ENCODE measurements around the gene FBXL7. TPM values are rescaled to one million over a fixed set of nuclear protein-coding genes. Genes with fewer than 3 reads are reported as not detected.

Gene FBXL7
- total and polyA plus RNA-seq, 2 of the 8 experiments (the other 6 are each of a cell fraction or from before 2014, with no cell fraction given), result 17.7 to 17.8 TPM

DNA sequence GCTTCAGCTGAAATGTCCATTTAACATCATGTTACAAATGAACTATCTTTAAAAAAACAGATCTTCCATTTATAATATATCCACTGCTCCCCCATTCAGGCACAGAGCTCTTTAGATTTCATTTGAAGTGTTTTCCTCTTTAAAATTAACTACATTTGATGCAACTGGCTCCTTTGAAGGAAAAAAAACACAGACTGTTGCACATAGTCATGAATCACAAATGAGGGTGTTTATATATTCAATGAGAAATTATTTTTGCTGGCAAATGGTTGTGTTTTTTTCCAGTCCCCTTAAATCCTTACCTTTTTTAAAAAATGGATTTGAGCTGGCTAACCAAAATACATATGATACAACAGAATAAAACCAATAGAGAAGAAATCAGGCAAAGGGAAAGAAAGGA, 240.4 kb downstream of the FBXL7 start:
- H3K36me3 ChIP-seq (ENCODE audit: control insufficient read depth in 2 of 4, insufficient read depth in 4 of 4, low read length in 3 of 4), result peaks cover 0 to 8% (median 0%) of the 10 kb centered on the region in 4 experiments; a peak in 3 of 8 replicates
- H3K9me3 ChIP-seq (ENCODE audit: insufficient read depth in 2 of 2, low read depth in 1 of 2, low read length in 1 of 2), result peaks cover 13 to 16% of the 10 kb centered on the region in 2 experiments
- H3K4ac ChIP-seq (replicated peaks; ENCODE audit: insufficient read length, low read depth, low read length), result no peak overlapping the region
- no peaks in the 10 kb centered on the region for H4K20me1 ChIP-seq (replicated peaks in 1 of 2; ENCODE audit: control insufficient read depth in 1 of 2, insufficient read depth in 2 of 2, low read length in 2 of 2)
- H3K4me2 ChIP-seq (ENCODE audit: insufficient read depth in 1 of 2, low read depth in 2 of 2, low read length in 2 of 2), result no peak overlapping the region
- H3K79me2 ChIP-seq (ENCODE audit: control insufficient read depth in 1 of 2, insufficient read depth in 2 of 2, low read length in 2 of 2), result no peaks in the 10 kb centered on the region
- no peak overlapping the region for H4K5ac ChIP-seq (ENCODE audit: insufficient read length, low read depth, low read length)
- TF ChIP-seq, protein P1, sequence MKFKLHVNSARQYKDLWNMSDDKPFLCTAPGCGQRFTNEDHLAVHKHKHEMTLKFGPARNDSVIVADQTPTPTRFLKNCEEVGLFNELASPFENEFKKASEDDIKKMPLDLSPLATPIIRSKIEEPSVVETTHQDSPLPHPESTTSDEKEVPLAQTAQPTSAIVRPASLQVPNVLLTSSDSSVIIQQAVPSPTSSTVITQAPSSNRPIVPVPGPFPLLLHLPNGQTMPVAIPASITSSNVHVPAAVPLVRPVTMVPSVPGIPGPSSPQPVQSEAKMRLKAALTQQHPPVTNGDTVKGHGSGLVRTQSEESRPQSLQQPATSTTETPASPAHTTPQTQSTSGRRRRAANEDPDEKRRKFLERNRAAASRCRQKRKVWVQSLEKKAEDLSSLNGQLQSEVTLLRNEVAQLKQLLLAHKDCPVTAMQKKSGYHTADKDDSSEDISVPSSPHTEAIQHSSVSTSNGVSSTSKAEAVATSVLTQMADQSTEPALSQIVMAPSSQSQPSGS (IDR thresholded peaks at IDR 0.05; ENCODE audit: low read length), result no peak
- TF ChIP-seq SIRT6 (IDR thresholded peaks at IDR 0.05; ENCODE audit: low read length) (no peak), KDM4A (IDR thresholded peaks at IDR 0.05; ENCODE audit: low read depth, low read length, severe bottlenecking) (no peak), RBBP5 (IDR thresholded peaks at IDR 0.05; ENCODE audit: borderline replicate concordance, low read depth, low read length) (no peak), BRCA1 (IDR thresholded peaks at IDR 0.05; ENCODE audit: low read depth, low read length) (no peak), GABPA (IDR thresholded peaks at IDR 0.05; ENCODE audit: borderline replicate concordance, insufficient read depth, low read length) (no peak), SP4 (IDR thresholded peaks at IDR 0.05; ENCODE audit: low read length) (no peak), NANOG (IDR thresholded peaks at IDR 0.05; ENCODE audit: insufficient read depth, low read depth, low read length, poor library complexity, severe bottlenecking) (no peak), GTF2F1 (IDR thresholded peaks at IDR 0.05; ENCODE audit: borderline replicate concordance, low read depth, low read length) (no peak), FOSL1 (IDR thresholded peaks at IDR 0.05; ENCODE audit: insufficient read depth, low read depth, low read length) (no peak)
- POLR2A ChIA-PET (ENCODE audit: partially characterized antibody), result no interaction called here
- H3K9ac ChIP-seq (replicated peaks in 1 of 4; ENCODE audit: extremely low read depth in 1 of 4, low read depth in 3 of 4, low read length in 3 of 4), result no peak overlapping the region
- no peak overlapping the region for H2AK5ac ChIP-seq (ENCODE audit: low read depth, low read length)
- no peak overlapping the region for H2BK15ac ChIP-seq (ENCODE audit: low read length)
- no peaks in the 10 kb centered on the region for H3K27me3 ChIP-seq (replicated peaks in 1 of 4; ENCODE audit: control insufficient read depth in 3 of 4, extremely low read depth in 1 of 4, insufficient read depth in 3 of 4, low read length in 3 of 4)
- H3K27ac ChIP-seq (ENCODE audit: low read depth, low read length), result no peak overlapping the region
- 0 out of 2 replicates have a peak, but pooled peaks cover 2% of the 10 kb centered on the region for H3K79me1 ChIP-seq (ENCODE audit: low read depth, low read length)
- H3K56ac ChIP-seq (replicated peaks; ENCODE audit: insufficient read length, low read depth, low read length), result no peak overlapping the region
- no peak overlapping the region for H4K91ac ChIP-seq (replicated peaks; ENCODE audit: insufficient read length, low read length)
- H3K23me2 ChIP-seq (ENCODE audit: low read depth, low read length), result no peaks in the 10 kb centered on the region
- H3K23ac ChIP-seq (ENCODE audit: insufficient read length), result no peak overlapping the region
- no peak overlapping the region for H2BK20ac ChIP-seq (ENCODE audit: low read length)
- H2BK120ac ChIP-seq (replicated peaks; ENCODE audit: low read depth, low read length), result no peak overlapping the region
- no peak overlapping the region for H3K18ac ChIP-seq (ENCODE audit: extremely low read depth, low read length)
- DNase-seq (ENCODE audit: low read depth in 1 of 2, low spot score in 2 of 2), result no peak
- no peak overlapping the region for H3K4me3 ChIP-seq (ENCODE audit: extremely low read depth in 1 of 4, insufficient read depth in 2 of 4, low read depth in 3 of 4, low read length in 4 of 4)
- no peak overlapping the region for H3K14ac ChIP-seq (ENCODE audit: insufficient read length)
- CTCF ChIA-PET (ENCODE audit: partially characterized antibody), result interaction anchor here (1.3 kb wide), 1 partner anchor 57 kb away, joined by 3 read pairs; no protein-coding TSS in a partner anchor
- H2AFZ ChIP-seq (ENCODE audit: low read length), result no peak overlapping the region
- no peak overlapping the region for H2BK12ac ChIP-seq (ENCODE audit: low read depth, low read length)
- H3K4me1 ChIP-seq (replicated peaks in 1 of 4; ENCODE audit: control insufficient read depth in 3 of 4, insufficient read depth in 4 of 4, low read length in 3 of 4), result no peaks in the 10 kb centered on the region
- no peak for FAIRE-seq
- no peak overlapping the region for H2BK5ac ChIP-seq (ENCODE audit: low read depth, low read length)
- no peak overlapping the region for H4K8ac ChIP-seq (ENCODE audit: extremely low read depth, insufficient read depth, low read length)

Data from H1 (cell line).